Keratinocyte (primary cell): ENCODE data around the gene MOK. TPM values are rescaled to one million over a fixed set of nuclear protein-coding genes. Genes with fewer than 3 reads are reported as not detected.
A peak's percentile ranks its signal among the peaks of the same experiment; 100 is the strongest.

Experiments
- DNase-seq: peaks from one replicate; pipeline ENCODE4 v3.0.0-alpha.2; 2011; ENCODE audit warnings: low read depth, missing footprints, low spot score
- FAIRE-seq: peaks from 2 replicates; lab custom pipeline; 2011; peaks lifted over from hg19 to GRCh38; lab: Jason Lieb, UNC
- H2AFZ ChIP-seq: 2 replicates; pipeline ENCODE4 v1.6.0; 2012; ENCODE audit warnings: low read length, control low read depth, inconsistent platforms; ENCODE audit not compliant: control insufficient read depth
- H3K27ac ChIP-seq: 2 replicates; pipeline ENCODE4 v1.5.1; 2011; ENCODE audit warnings: low read length; ENCODE audit not compliant: control insufficient read depth, insufficient read depth
- H3K27me3 ChIP-seq: 3 replicates; pipeline ENCODE4 v1.6.0; 2011; ENCODE audit warnings: low read length; ENCODE audit not compliant: control insufficient read depth, insufficient read depth; ENCODE audit errors: extremely low read depth
- H3K36me3 ChIP-seq, 2 experiments: 2 replicates in 1 of 2; 3 replicates in 1 of 2; pipeline ENCODE4 v1.5.1; 2011; ENCODE audit warnings: low read length in 2 of 2, mild to moderate bottlenecking in 1 of 2; ENCODE audit not compliant: control insufficient read depth in 2 of 2, insufficient read depth in 2 of 2; ENCODE audit errors: extremely low read depth in 1 of 2
- H3K4me1 ChIP-seq: 3 replicates; pipeline ENCODE4 v1.5.1; 2011; ENCODE audit warnings: low read length; ENCODE audit not compliant: control insufficient read depth, insufficient read depth; ENCODE audit errors: extremely low read depth
- H3K4me2 ChIP-seq: 3 replicates; pipeline ENCODE4 v1.6.0; 2011; ENCODE audit warnings: low read depth, low read length; ENCODE audit not compliant: control insufficient read depth, insufficient read depth; ENCODE audit errors: extremely low read depth
- H3K4me3 ChIP-seq, 3 experiments: fragments of 200-600 bp in 1 of 3; sonication (generic) in 1 of 3; 2 replicates in 2 of 3; 3 replicates in 1 of 3; pipeline ENCODE4 v1.5.1; 2011 to 2016; ENCODE audit warnings: low read length in 3 of 3, mild to moderate bottlenecking in 3 of 3, control low read depth in 2 of 3, inconsistent platforms in 1 of 3, low read depth in 1 of 3, mixed read lengths in 1 of 3, mixed run types in 1 of 3, moderate library complexity in 1 of 3; ENCODE audit not compliant: control insufficient read depth in 2 of 3, insufficient read depth in 2 of 3; ENCODE audit errors: extremely low read depth in 1 of 3
- H3K79me2 ChIP-seq: 2 replicates; pipeline ENCODE4 v1.6.0; 2012; ENCODE audit warnings: low read length; ENCODE audit not compliant: control insufficient read depth, insufficient read depth
- H3K9ac ChIP-seq: 3 replicates; pipeline ENCODE4 v1.6.0; 2011; ENCODE audit warnings: low read length; ENCODE audit not compliant: control insufficient read depth, insufficient read depth; ENCODE audit errors: extremely low read depth
- H3K9me1 ChIP-seq: 3 replicates; pipeline ENCODE4 v1.6.0; 2011; ENCODE audit warnings: low read length; ENCODE audit not compliant: control insufficient read depth, insufficient read depth; ENCODE audit errors: extremely low read depth
- H3K9me3 ChIP-seq: 2 replicates; pipeline ENCODE4 v1.5.1; 2012; ENCODE audit warnings: low read depth, low read length; ENCODE audit not compliant: control insufficient read depth
- H4K20me1 ChIP-seq: 3 replicates; pipeline ENCODE4 v1.6.0; 2011; ENCODE audit warnings: low read length; ENCODE audit not compliant: control insufficient read depth, insufficient read depth; ENCODE audit errors: extremely low read depth
- CTCF ChIP-seq, 3 experiments: IDR thresholded peaks in 1 of 3; conservative IDR thresholded peaks in 1 of 3; optimal IDR thresholded peaks in 1 of 3; 2 replicates in 2 of 3; 3 replicates in 1 of 3; pipeline versions ENCODE3 to v1.5.1; 2011; ENCODE audit warnings: low read length in 3 of 3, mild to moderate bottlenecking in 3 of 3, moderate library complexity in 2 of 3, control low read depth in 1 of 3, inconsistent platforms in 1 of 3; ENCODE audit not compliant: insufficient read depth in 2 of 3; ENCODE audit errors: extremely low read depth in 1 of 3
- EZH2 ChIP-seq: IDR thresholded peaks from one replicate; pipeline ENCODE4 v1.6.1; 2012; ENCODE audit warnings: inconsistent platforms, mild to moderate bottlenecking, low read length, moderate library complexity
- dilution Hi-C: fragments of 300-500 bp; cut with MboI; formaldehyde crosslinking; loops from one replicate; pipeline ENCODE4 v1.7.0; 2020; ENCODE audit warnings: low sequenced_read_pairs; ENCODE audit not compliant: extremely low pct_ligation_motif_present
- polyA plus RNA-seq, 5 experiments: library from polyadenylated mRNA; depleted of rRNA in 3 of 5; stranded (reverse) in 3 of 5; stranded (forward) in 1 of 5; unstranded in 1 of 5; fragments of >200 nt; gene quantifications; 1 replicate in 1 of 5; 2 replicates in 3 of 5; 3 replicates in 1 of 5; pipeline versions ENCODE4 v1.2.1 to v1.2.3, GENCODE V29; 2011 to 2012; ENCODE audit warnings: missing spikeins in 2 of 5, low read depth in 1 of 5, low replicate concordance in 1 of 5

Gene MOK
- polyA plus RNA-seq, 1 donor (not counting 4 experiments of a cell fraction or from before 2014, with no cell fraction given), result 38.1 TPM

- Histone ChIP-seq H3K9ac (no peak overlapping the region), H3K4me1 (peaks cover 25% of the 10 kb centered on the region), H3K4me2 (no peak overlapping the region), H3K27ac (no peak overlapping the region), H3K9me3 (no peaks in the 10 kb centered on the region), H3K36me3 (peaks cover 0 to under 1% of the 10 kb centered on the region in 2 experiments), H2AFZ (no peak overlapping the region), H4K20me1 (peaks cover 13% of the 10 kb centered on the region), H3K4me3 (no peak overlapping the region), H3K9me1 (peaks cover 10% of the 10 kb centered on the region), H3K27me3 (no peaks in the 10 kb centered on the region), H3K79me2 (peaks cover 82% of the 10 kb centered on the region)
- dilution Hi-C loops, result no loop called here
- FAIRE-seq (no peak), DNase-seq (no peak)
- TF ChIP-seq EZH2 (no peak), CTCF (optimal IDR thresholded peaks at IDR 0.05 in 1 of 3, IDR thresholded peaks at IDR 0.05 in 1 of 3, conservative IDR thresholded peaks at IDR 0.05 in 1 of 3; ENCODE audit: extremely low read depth in 1 of 3, insufficient read depth in 2 of 3, low read length in 3 of 3) (no peak)
Observed at GRCh38 chr14:102189874-102190273, 115.1 kb downstream of the MOK start.

GRCh38 chr14:102188187-102188586 lies 116.8 kb downstream of the MOK start:
- Histone ChIP-seq H2AFZ (no peak overlapping the region), H3K9ac (no peak overlapping the region), H3K4me3 (no peak overlapping the region), H3K79me2 (peaks cover 85% of the 10 kb centered on the region), H3K9me1 (peaks cover 10% of the 10 kb centered on the region), H3K4me2 (no peak overlapping the region), H4K20me1 (peaks cover 4% of the 10 kb centered on the region), H3K27ac (peak overlapping the region; percentile 50), H3K4me1 (peaks cover 22% of the 10 kb centered on the region), H3K9me3 (no peaks in the 10 kb centered on the region), H3K36me3 (peaks cover 0 to 3% of the 10 kb centered on the region in 2 experiments), H3K27me3 (no peaks in the 10 kb centered on the region)
- FAIRE-seq (no peak), DNase-seq (no peak)
- dilution Hi-C loops, result no loop called here
- TF ChIP-seq EZH2, result no peak
- TF ChIP-seq CTCF (optimal IDR thresholded peaks at IDR 0.05 in 1 of 3, IDR thresholded peaks at IDR 0.05 in 1 of 3, conservative IDR thresholded peaks at IDR 0.05 in 1 of 3; ENCODE audit: extremely low read depth in 1 of 3, insufficient read depth in 2 of 3, low read length in 3 of 3), result no peak
